Glomerular visceral epithelial cell (primary cell): ENCODE results near the gene CHCHD5.
"Not testable (repeated sequence)": the region's sequence is repeated elsewhere in the genome, so short reads cannot be mapped to it uniquely, and the experiment has no call there.

Source experiments
- DNase-seq: peaks from one replicate; pipeline ENCODE4 v3.0.0-alpha.2; 2016; ENCODE audit errors: extremely low spot score

Gene CHCHD5

DNA sequence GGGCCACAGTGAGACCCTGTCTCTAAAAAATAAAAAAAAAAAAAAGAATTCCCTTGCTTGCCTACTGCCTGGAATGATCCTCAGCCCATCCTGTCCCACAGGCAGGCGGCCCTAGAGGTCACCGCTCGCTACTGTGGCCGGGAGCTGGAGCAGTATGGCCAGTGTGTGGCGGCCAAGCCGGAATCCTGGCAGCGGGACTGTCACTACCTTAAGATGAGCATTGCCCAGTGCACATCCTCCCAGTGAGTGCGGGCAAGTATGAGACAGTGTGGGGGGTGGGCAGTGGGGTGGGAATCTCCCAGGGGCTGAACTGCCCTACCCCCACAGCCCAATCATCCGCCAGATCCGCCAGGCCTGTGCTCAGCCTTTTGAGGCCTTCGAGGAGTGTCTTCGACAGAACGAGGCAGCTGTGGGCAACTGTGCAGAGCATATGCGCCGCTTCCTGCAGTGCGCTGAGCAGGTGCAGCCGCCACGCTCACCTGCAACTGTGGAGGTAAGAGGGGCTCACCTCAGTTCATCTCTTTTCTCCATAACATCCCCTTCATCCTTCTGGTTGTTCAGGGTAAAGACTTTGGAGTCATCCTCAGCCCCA, 1.6 kb downstream of the CHCHD5 start:
- no peak for DNase-seq

DNA sequence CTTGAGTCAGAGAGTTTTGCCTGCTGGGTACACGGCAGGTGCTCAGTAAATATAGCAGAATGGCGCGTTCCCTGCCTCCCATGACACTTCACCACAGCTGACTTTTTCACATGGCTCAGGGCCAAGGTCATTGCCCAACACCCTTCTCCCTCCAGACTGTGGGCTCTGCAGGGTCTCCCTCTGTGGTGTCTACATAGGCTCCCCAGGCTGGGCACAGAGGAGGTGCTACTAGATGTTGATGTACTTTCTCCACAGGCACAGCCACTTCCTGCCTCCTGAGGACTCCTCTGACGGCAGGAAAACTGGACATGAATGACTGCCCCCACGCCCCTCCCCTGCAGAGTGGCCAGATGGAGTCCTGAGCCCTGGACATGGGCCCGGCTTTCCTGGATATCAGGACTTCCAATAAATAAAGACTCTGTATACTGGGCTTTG, 4.2 kb downstream of the CHCHD5 start:
- DNase-seq, result no peak

DNA sequence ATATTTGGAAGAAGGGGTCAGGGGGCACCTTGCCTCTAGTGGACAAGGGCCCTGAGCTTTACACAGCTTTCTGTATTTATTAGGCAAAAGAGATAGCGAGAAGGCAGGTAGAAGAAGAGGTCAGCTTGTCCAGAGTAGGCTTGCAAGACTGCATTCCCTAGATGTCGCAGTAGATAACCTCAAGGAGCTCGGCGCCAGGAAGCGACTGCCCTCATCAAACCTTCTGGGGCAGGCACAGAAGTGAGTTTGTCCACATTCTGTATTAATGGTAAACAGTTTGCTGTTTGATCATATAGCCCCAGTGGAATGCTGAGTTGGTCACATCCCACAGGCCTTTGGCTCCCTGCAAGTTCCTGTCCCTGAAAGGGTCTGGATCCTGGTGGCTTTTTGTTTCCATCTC, 7.0 kb downstream of the CHCHD5 start:
- no peak for DNase-seq

DNA sequence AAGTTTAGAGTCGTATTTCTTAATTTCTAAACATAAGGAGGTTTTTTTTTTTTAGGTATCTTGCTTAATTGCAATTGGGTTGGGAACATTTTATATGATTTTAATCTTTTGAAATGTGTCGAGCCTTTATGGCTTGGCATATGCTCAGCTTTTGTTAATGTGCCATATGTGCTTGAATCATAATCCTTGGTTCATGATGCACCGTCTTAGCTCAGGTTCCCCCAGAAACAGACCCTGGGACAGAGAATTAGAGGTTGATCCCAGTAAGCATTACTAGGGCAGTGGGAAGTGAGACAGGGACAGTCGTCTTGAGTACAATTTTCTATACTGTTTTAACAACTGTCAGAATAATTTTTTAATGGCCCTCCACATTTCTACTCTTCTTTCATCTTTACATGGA, 9.3 kb downstream of the CHCHD5 start:
- no peak for DNase-seq

GRCh38 chr2:112597537-112598322, 13.3 kb downstream of the CHCHD5 start:
- DNase-seq, result no peak

GRCh38 chr2:112600634-112601033, 16.2 kb downstream of the CHCHD5 start:
- DNase-seq, result no peak

DNA sequence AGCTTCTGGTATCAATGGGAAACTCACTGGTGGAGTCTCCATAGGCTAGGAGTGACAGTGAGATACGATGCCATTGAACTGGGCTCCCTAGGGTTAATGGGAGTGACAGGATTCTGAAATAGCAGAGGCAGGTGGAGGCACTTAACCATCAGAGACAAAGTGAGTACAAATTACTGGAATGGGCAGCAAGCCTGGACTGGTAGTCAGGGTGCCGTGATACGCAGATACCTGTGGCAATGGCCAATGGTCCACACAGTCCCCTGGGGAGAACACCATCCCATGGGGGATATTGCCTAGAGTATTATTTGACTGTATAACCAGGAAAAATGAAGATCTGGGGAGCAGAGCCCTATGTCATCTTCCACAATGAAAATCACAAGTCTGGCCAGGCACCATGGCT, 17.3 kb downstream of the CHCHD5 start:
- DNase-seq, result no peak

DNA sequence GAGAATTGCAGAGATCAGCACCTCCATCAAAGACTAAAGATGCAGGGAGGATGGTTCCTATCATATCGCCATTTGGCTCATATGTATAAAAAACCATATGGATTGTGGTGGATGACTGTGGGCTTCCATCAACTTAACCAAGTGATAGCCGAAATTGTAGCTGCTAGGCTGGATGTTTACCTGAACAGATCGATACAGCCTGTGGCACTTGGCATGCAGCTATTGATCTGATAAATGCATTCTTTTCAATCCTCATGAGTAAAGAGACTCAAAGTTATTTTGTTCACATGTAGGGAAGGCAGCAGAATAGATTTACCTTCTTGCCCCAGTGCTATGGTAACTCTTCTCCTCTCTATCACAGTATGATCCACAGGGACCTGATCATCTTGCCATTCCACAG, 18.5 kb downstream of the CHCHD5 start:
- no peak for DNase-seq

- no peak for DNase-seq
Measured at GRCh38 chr2:112603731-112604130, 19.3 kb downstream of the CHCHD5 start.

DNA sequence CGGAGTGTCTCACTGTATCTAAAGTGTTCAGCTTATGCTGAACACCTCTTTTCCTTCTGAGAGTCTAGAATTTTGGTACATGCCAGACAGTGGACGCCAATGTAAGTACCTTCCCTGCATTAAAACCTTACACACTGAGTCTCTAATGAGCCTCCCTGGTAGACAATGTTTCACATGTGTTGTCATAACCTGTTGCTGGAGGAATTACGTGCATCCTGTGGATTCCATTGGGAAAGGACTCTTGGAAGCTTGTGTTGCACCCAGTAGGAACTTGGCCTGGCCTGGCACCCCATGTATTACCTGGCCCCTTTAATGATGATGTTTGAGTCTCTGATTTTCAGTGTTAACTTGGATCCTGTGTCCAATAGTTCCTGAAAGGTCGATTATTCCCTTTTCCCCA, 20.5 kb downstream of the CHCHD5 start:
- DNase-seq, result no peak

GRCh38 chr2:112605926-112606325, 21.5 kb downstream of the CHCHD5 start:
- DNase-seq, result no peak

- DNase-seq, result no peak
Measured at GRCh38 chr2:112606547-112606946, 22.1 kb downstream of the CHCHD5 start.

DNA sequence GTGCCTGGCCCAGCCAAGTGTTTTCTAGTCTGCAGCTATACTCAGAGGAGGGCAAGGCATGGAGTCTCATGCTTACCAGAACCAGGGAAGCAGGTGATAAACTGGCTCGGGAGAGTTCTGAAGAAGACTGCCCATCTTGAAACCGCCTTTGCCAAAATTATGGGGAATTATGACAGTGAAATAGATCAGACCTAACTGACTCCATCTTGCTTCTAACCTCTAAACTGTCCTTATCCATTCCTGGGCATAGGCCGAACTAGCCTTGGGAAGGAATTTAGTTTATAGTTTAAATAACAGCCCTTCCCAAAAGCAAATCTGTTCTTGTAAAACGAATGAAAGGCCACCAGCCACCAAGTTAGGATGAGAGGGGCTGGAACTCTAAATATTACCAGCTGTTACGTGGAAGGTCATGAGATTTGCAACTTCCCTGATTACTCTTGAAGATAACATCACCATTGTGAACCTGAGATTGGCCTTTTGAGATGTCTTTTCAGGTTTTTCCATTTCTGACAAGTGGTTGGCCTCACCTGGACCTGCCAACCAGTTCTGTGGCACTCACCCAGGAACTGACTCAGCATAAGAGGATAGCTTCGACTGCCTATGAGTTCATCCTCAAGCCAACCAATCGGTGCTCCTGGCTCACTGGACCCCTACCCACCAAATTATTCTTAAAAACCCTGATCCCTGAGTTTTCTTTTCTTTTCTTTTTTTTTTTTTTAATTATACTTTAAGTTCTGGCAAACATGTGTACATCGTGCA, 23.4 kb downstream of the CHCHD5 start:
- no peak for DNase-seq

DNA sequence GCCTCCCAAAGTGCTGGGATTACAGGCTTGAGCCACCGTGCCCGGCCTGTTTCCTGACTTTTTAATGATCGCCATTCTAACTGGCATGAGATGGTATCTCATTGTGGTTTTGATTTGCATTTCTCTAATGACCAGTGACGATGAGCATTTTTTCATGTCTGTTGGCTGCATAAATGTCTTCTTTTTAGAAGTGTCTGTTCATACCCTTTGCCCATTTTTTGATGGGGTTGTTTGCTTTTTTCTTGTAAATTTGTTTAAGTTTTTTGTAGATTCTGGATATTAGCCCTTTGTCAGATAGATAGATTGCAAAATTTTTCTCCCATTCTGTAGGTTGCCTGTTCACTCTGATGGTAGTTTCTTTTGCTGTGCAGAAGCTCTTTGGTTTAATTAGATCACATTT, 24.9 kb downstream of the CHCHD5 start:
- not testable (repeated sequence) for DNase-seq

DNA sequence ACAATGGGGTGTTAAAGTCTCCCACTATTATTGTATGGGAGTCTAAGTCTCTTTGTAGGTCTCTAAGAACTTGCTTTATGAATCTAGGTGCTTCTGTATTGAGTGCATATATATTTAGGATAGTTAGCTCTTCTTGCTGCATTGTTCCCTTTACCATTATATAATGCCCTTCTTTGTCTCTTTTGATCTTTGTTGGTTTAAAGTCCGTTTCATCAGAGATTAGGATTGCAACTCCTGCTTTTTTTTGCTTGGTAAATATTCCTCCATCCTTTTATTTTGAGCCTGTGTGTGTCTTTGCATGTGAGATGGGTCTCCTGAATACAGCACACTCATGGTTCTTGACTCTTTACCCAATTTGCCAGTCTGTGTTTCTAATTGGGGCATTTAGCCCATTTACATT, 27.9 kb downstream of the CHCHD5 start:
- not testable (repeated sequence) for DNase-seq

GRCh38 chr2:112614201-112614840, 29.9 kb downstream of the CHCHD5 start:
- no peak for DNase-seq

DNA sequence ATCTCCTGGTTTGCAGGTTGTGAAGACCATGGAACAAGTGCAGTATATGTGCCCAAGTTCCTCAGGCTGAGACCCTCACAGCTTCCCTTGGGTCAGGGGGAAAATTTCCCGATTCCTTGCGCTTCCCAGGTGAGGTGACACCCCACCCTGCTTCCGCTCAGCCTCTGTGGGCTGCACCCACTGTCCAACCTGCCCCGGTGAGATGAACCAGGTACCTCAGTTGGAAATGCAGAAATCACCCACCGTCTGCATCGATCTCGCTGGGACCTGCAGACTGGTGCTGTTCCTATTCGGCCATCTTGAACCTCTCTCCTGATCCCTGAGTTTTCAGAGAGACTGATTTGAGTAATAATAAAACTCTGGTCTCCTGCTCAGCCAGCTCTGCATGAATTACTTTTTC, 30.6 kb downstream of the CHCHD5 start:
- DNase-seq, result no peak

- not testable (repeated sequence) for DNase-seq
Measured at GRCh38 chr2:112615798-112616197, 31.4 kb downstream of the CHCHD5 start.

GRCh38 chr2:112618383-112618782, 34.0 kb downstream of the CHCHD5 start:
- DNase-seq, result no peak

GRCh38 chr2:112621790-112622527, 37.5 kb downstream of the CHCHD5 start:
- peak; percentile 35 for DNase-seq

DNA sequence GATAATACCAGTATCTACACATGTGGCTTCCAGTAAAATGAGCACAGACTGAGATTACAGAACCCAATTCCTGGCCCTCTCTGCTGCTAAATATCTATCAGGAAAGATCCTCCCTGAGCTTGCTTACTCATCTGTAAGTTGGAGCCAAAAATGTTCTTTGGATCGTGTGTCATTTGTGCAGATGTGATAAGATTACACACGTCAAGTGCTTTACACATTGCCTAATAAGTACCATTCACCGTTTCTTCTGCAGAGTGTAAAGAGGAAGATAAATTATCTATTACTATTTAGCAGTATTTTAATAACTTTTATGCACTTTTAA, 38.1 kb downstream of the CHCHD5 start:
- no peak for DNase-seq
